Fibroblast of lung (primary cell): ENCODE data around the gene NXPH4. TPM values are rescaled to one million over a fixed set of nuclear protein-coding genes. Genes with fewer than 3 reads are reported as not detected.

Experiments used
- DNase-seq, 2 donors: peaks; one replicate each; pipeline versions ENCODE4 v3.0.0 to v3.0.0-alpha.2; 2010; ENCODE audit warnings: low read depth in 2 of 2
- H2AFZ ChIP-seq: 2 replicates; pipeline ENCODE4 v1.5.1; 2012; ENCODE audit warnings: low read length, control low read depth, inconsistent platforms
- H3K27ac ChIP-seq: 2 replicates; pipeline ENCODE4 v1.5.1; 2011; ENCODE audit warnings: low read length, control low read depth; ENCODE audit not compliant: insufficient read depth
- H3K27me3 ChIP-seq: 2 replicates; pipeline ENCODE4 v1.5.1; 2011; ENCODE audit warnings: mild to moderate bottlenecking, low read length; ENCODE audit not compliant: control insufficient read depth, insufficient read depth
- H3K36me3 ChIP-seq: 2 replicates; pipeline ENCODE4 v1.5.1; 2011; ENCODE audit warnings: low read length; ENCODE audit not compliant: control insufficient read depth, insufficient read depth
- H3K4me1 ChIP-seq: 2 replicates; pipeline ENCODE4 v1.5.1; 2011; ENCODE audit warnings: low read length; ENCODE audit not compliant: control insufficient read depth, insufficient read depth; ENCODE audit errors: extremely low read depth
- H3K4me2 ChIP-seq: 2 replicates; pipeline ENCODE4 v1.5.1; 2011; ENCODE audit warnings: low read length, control low read depth; ENCODE audit not compliant: insufficient read depth; ENCODE audit errors: extremely low read depth
- H3K4me3 ChIP-seq, 4 experiments: fragments of 200-600 bp in 1 of 4; sonication (generic) in 1 of 4; replicated peaks in 1 of 4; 2 replicates each; pipeline ENCODE4 v1.5.1; 2011 to 2016; ENCODE audit warnings: low read length in 4 of 4, low read depth in 3 of 4, mild to moderate bottlenecking in 3 of 4, control low read depth in 2 of 4, inconsistent platforms in 1 of 4, mixed read lengths in 1 of 4; ENCODE audit not compliant: insufficient read depth in 1 of 4; ENCODE audit errors: control extremely low read depth in 1 of 4
- H3K79me2 ChIP-seq: 2 replicates; pipeline ENCODE4 v1.5.1; 2012; ENCODE audit warnings: mild to moderate bottlenecking, low read length, inconsistent platforms; ENCODE audit not compliant: control insufficient read depth, insufficient read depth
- H3K9ac ChIP-seq: 2 replicates; pipeline ENCODE4 v1.5.1; 2011; ENCODE audit warnings: mild to moderate bottlenecking, low read length, control low read depth; ENCODE audit not compliant: insufficient read depth
- H3K9me3 ChIP-seq: 2 replicates; pipeline ENCODE4 v1.5.1; 2012; ENCODE audit warnings: low read depth, low read length; ENCODE audit not compliant: control insufficient read depth, insufficient read depth
- H4K20me1 ChIP-seq: 2 replicates; pipeline ENCODE4 v1.5.1; 2011; ENCODE audit warnings: low read length; ENCODE audit not compliant: control insufficient read depth, insufficient read depth; ENCODE audit errors: extremely low read depth
- EZH2 ChIP-seq: IDR thresholded peaks from 2 replicates; pipeline ENCODE4 v1.5.1; 2012; ENCODE audit warnings: low read length, control low read depth, mild to moderate bottlenecking; ENCODE audit errors: missing control alignments
- polyA plus RNA-seq, 2 donors: library from polyadenylated mRNA; depleted of rRNA in 1 of 2; stranded (reverse) in 1 of 2; unstranded in 1 of 2; fragments of >200 nt; gene quantifications; 2 replicates each; pipeline ENCODE4 v1.2.1, GENCODE V29; 2011 to 2012; ENCODE audit warnings: missing spikeins in 1 of 2
- total RNA-seq: library from RNA; depleted of rRNA; stranded (reverse); fragments of >200 nt; gene quantifications from 2 replicates; pipeline ENCODE4 v1.2.1, GENCODE V29; 2014
- TF ChIP-seq, protein P1 (sequence below), 2 donors: IDR thresholded peaks in 1 of 2; conservative IDR thresholded peaks in 1 of 2; 1 replicate in 1 of 2; 2 replicates in 1 of 2; pipeline ENCODE4 v1.5.1; 2011 to 2012; ENCODE audit warnings: low read length in 2 of 2, control low read depth in 1 of 2, inconsistent platforms in 1 of 2, low read depth in 1 of 2, mild to moderate bottlenecking in 1 of 2

Gene NXPH4
- total and polyA plus RNA-seq, 2 donors (not counting 1 experiment from before 2014, with no cell fraction given) = 0.50 to 1.9 TPM

DNA sequence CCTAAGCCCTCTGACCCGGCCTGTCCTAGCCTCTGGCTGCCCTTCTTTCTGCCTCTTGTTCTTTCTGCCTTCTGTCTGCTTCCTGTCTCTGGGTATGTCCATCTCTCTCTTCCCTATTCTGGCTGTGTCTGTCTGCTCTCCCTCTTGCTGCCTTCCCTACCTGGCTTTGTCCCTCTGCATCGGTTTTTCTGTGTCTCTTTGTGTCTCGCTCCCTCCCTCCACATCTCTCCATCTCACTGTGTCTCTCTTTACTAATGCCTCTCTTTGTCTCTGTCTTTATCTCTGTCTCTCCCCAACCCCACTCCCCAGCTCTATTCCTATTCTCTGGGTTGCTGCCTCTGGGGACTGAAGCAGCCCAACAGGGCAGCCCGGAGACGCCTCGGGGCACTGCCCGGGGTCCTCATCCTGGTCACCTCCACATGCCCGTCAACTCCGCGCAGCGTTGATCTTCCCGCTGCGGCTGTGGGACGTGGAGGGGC is 23.0 kb downstream of the NXPH4 start:
- Histone ChIP-seq H4K20me1 (no peaks in the 10 kb centered on the region), H3K4me1 (peaks cover 35% of the 10 kb centered on the region), H2AFZ (no peak overlapping the region), H3K79me2 (no peaks in the 10 kb centered on the region), H3K27ac (no peak overlapping the region), H3K36me3 (peaks cover 4% of the 10 kb centered on the region), H3K4me3 (peak overlapping the region; percentile 33 to 77 (median 64)), H3K9me3 (no peaks in the 10 kb centered on the region), H3K4me2 (peak overlapping the region; percentile 94), H3K9ac (peak overlapping the region; percentile 60), H3K27me3 (peaks cover 16% of the 10 kb centered on the region)
- DNase-seq = peak in 1 of 2 donors; percentile 23
- TF ChIP-seq, protein P1, sequence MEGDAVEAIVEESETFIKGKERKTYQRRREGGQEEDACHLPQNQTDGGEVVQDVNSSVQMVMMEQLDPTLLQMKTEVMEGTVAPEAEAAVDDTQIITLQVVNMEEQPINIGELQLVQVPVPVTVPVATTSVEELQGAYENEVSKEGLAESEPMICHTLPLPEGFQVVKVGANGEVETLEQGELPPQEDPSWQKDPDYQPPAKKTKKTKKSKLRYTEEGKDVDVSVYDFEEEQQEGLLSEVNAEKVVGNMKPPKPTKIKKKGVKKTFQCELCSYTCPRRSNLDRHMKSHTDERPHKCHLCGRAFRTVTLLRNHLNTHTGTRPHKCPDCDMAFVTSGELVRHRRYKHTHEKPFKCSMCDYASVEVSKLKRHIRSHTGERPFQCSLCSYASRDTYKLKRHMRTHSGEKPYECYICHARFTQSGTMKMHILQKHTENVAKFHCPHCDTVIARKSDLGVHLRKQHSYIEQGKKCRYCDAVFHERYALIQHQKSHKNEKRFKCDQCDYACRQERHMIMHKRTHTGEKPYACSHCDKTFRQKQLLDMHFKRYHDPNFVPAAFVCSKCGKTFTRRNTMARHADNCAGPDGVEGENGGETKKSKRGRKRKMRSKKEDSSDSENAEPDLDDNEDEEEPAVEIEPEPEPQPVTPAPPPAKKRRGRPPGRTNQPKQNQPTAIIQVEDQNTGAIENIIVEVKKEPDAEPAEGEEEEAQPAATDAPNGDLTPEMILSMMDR (conservative IDR thresholded peaks at IDR 0.05 in 1 of 2, IDR thresholded peaks at IDR 0.05 in 1 of 2; ENCODE audit: low read depth in 1 of 2, low read length in 2 of 2) = no peak
- no peak for TF ChIP-seq EZH2

DNA sequence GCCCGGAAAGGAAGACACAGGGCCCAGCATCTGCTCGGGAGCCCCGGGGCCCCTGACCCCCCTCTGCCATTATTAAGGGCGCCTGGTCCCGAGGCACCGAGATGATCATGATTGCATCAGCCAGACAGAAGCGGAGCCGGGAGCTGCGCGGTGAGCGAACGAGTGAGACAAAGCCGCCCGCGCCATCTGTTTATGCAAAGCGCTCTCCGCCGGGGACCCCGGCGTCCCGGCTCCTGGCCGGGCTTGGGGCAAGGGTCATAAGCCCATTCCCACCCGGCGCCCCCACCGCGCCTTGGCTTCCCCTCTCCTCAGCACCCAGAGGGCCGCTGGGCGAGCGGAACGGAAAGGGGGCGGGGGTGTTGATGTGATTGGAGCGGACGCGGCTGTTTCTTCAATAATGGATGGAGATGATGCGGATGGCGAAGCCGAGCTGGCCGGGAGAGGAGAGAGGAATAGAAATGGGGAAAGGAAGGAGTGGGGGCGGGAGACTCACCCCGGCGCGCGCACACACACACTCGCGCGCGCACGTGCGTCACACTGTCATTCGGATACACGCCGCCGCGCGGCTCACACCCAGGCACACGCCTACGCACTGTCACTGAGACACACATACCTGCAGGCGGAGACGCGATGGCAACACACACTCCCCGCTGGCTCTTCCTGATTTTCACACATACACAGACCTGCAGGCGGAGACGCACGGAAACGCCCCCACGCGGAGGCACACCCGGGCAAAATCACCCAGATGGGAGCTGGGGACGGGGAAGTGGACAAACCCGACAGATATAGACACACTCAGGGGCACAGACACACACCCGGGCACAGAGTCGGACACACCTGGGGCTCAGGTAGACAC is 23.7 kb downstream of the NXPH4 start:
- H3K4me1 ChIP-seq = peaks cover 31% of the 10 kb centered on the region
- H3K27ac ChIP-seq = peak overlapping the region; percentile 1
- no peaks in the 10 kb centered on the region for H4K20me1 ChIP-seq
- peak overlapping the region; percentile 33 to 77 (median 64) for H3K4me3 ChIP-seq
- peak overlapping the region; percentile 60 for H3K9ac ChIP-seq
- peaks cover 16% of the 10 kb centered on the region for H3K27me3 ChIP-seq
- no peaks in the 10 kb centered on the region for H3K9me3 ChIP-seq
- H3K4me2 ChIP-seq = peak overlapping the region; percentile 94
- peak; percentile 40 to 60 for DNase-seq
- TF ChIP-seq, protein P1 (conservative IDR thresholded peaks at IDR 0.05 in 1 of 2, IDR thresholded peaks at IDR 0.05 in 1 of 2; ENCODE audit: low read depth in 1 of 2, low read length in 2 of 2) = no peak
- TF ChIP-seq EZH2 = no peak
- H3K79me2 ChIP-seq = no peaks in the 10 kb centered on the region
- no peaks in the 10 kb centered on the region for H3K36me3 ChIP-seq
- H2AFZ ChIP-seq = no peak overlapping the region

DNA sequence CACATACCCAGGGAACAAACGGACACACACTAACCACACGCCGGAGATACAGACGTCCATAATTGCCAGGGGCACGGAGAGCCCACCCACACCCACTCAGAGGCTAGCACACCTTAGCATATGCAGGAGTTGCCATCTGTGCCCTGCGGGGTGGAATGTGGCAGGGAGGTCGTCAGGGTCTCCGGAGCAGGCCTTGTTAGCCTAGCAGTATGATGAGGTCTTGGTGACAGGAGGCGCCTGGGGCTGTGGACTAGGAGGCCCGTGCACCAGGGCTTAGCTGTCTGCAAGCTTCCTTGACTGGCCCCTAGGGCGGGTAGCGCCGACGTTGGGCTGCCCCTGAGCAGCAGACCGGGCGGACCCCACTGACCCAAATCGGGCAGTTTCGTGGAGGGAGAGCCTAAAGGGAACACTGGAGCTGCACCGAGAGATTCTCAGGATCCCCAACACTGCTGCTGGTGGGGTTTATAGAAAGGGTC is 24.4 kb downstream of the NXPH4 start:
- Histone ChIP-seq H4K20me1 (no peaks in the 10 kb centered on the region), H2AFZ (no peak overlapping the region), H3K79me2 (no peaks in the 10 kb centered on the region), H3K4me2 (peak overlapping the region; percentile 94), H3K4me3 (peak overlapping the region; percentile 33 to 77 (median 64)), H3K4me1 (peaks cover 28% of the 10 kb centered on the region), H3K36me3 (no peaks in the 10 kb centered on the region), H3K9ac (no peak overlapping the region), H3K9me3 (no peaks in the 10 kb centered on the region), H3K27me3 (peaks cover 16% of the 10 kb centered on the region), H3K27ac (no peak overlapping the region)
- peak in 1 of 2 donors; percentile 33 for DNase-seq
- TF ChIP-seq, protein P1 (conservative IDR thresholded peaks at IDR 0.05 in 1 of 2, IDR thresholded peaks at IDR 0.05 in 1 of 2; ENCODE audit: low read depth in 1 of 2, low read length in 2 of 2) = peak in 1 of 2 donors; percentile 10
- TF ChIP-seq EZH2 = peak; percentile 54
